Keratinocyte (primary cell): ENCODE results near the gene METTL26. TPM values are rescaled to one million over a fixed set of nuclear protein-coding genes. Genes with fewer than 3 reads are reported as not detected.

ENCODE experiments used
- DNase-seq: peaks from one replicate; pipeline ENCODE4 v3.0.0-alpha.2; 2011; ENCODE audit warnings: low read depth, missing footprints, low spot score
- FAIRE-seq: peaks from 2 replicates; lab custom pipeline; 2011; peaks lifted over from hg19 to GRCh38; lab: Jason Lieb, UNC
- H2AFZ ChIP-seq: 2 replicates; pipeline ENCODE4 v1.6.0; 2012; ENCODE audit warnings: low read length, control low read depth, inconsistent platforms; ENCODE audit not compliant: control insufficient read depth
- H3K27ac ChIP-seq: 2 replicates; pipeline ENCODE4 v1.5.1; 2011; ENCODE audit warnings: low read length; ENCODE audit not compliant: control insufficient read depth, insufficient read depth
- H3K27me3 ChIP-seq: 3 replicates; pipeline ENCODE4 v1.6.0; 2011; ENCODE audit warnings: low read length; ENCODE audit not compliant: control insufficient read depth, insufficient read depth; ENCODE audit errors: extremely low read depth
- H3K36me3 ChIP-seq, 2 experiments: 2 replicates in 1 of 2; 3 replicates in 1 of 2; pipeline ENCODE4 v1.5.1; 2011; ENCODE audit warnings: low read length in 2 of 2, mild to moderate bottlenecking in 1 of 2; ENCODE audit not compliant: control insufficient read depth in 2 of 2, insufficient read depth in 2 of 2; ENCODE audit errors: extremely low read depth in 1 of 2
- H3K4me1 ChIP-seq: 3 replicates; pipeline ENCODE4 v1.5.1; 2011; ENCODE audit warnings: low read length; ENCODE audit not compliant: control insufficient read depth, insufficient read depth; ENCODE audit errors: extremely low read depth
- H3K4me2 ChIP-seq: 3 replicates; pipeline ENCODE4 v1.6.0; 2011; ENCODE audit warnings: low read depth, low read length; ENCODE audit not compliant: control insufficient read depth, insufficient read depth; ENCODE audit errors: extremely low read depth
- H3K4me3 ChIP-seq, 3 experiments: fragments of 200-600 bp in 1 of 3; sonication (generic) in 1 of 3; 2 replicates in 2 of 3; 3 replicates in 1 of 3; pipeline ENCODE4 v1.5.1; 2011 to 2016; ENCODE audit warnings: low read length in 3 of 3, mild to moderate bottlenecking in 3 of 3, control low read depth in 2 of 3, inconsistent platforms in 1 of 3, low read depth in 1 of 3, mixed read lengths in 1 of 3, mixed run types in 1 of 3, moderate library complexity in 1 of 3; ENCODE audit not compliant: control insufficient read depth in 2 of 3, insufficient read depth in 2 of 3; ENCODE audit errors: extremely low read depth in 1 of 3
- H3K79me2 ChIP-seq: 2 replicates; pipeline ENCODE4 v1.6.0; 2012; ENCODE audit warnings: low read length; ENCODE audit not compliant: control insufficient read depth, insufficient read depth
- H3K9ac ChIP-seq: 3 replicates; pipeline ENCODE4 v1.6.0; 2011; ENCODE audit warnings: low read length; ENCODE audit not compliant: control insufficient read depth, insufficient read depth; ENCODE audit errors: extremely low read depth
- H3K9me1 ChIP-seq: 3 replicates; pipeline ENCODE4 v1.6.0; 2011; ENCODE audit warnings: low read length; ENCODE audit not compliant: control insufficient read depth, insufficient read depth; ENCODE audit errors: extremely low read depth
- H3K9me3 ChIP-seq: 2 replicates; pipeline ENCODE4 v1.5.1; 2012; ENCODE audit warnings: low read depth, low read length; ENCODE audit not compliant: control insufficient read depth
- H4K20me1 ChIP-seq: 3 replicates; pipeline ENCODE4 v1.6.0; 2011; ENCODE audit warnings: low read length; ENCODE audit not compliant: control insufficient read depth, insufficient read depth; ENCODE audit errors: extremely low read depth
- CTCF ChIP-seq, 3 experiments: IDR thresholded peaks in 1 of 3; conservative IDR thresholded peaks in 1 of 3; optimal IDR thresholded peaks in 1 of 3; 2 replicates in 2 of 3; 3 replicates in 1 of 3; pipeline versions ENCODE3 to v1.5.1; 2011; ENCODE audit warnings: low read length in 3 of 3, mild to moderate bottlenecking in 3 of 3, moderate library complexity in 2 of 3, control low read depth in 1 of 3, inconsistent platforms in 1 of 3; ENCODE audit not compliant: insufficient read depth in 2 of 3; ENCODE audit errors: extremely low read depth in 1 of 3
- EZH2 ChIP-seq: IDR thresholded peaks from one replicate; pipeline ENCODE4 v1.6.1; 2012; ENCODE audit warnings: inconsistent platforms, mild to moderate bottlenecking, low read length, moderate library complexity
- dilution Hi-C: fragments of 300-500 bp; cut with MboI; formaldehyde crosslinking; loops from one replicate; pipeline ENCODE4 v1.7.0; 2020; ENCODE audit warnings: low sequenced_read_pairs; ENCODE audit not compliant: extremely low pct_ligation_motif_present
- polyA plus RNA-seq, 5 experiments: library from polyadenylated mRNA; depleted of rRNA in 3 of 5; stranded (reverse) in 3 of 5; stranded (forward) in 1 of 5; unstranded in 1 of 5; fragments of >200 nt; gene quantifications; 1 replicate in 1 of 5; 2 replicates in 3 of 5; 3 replicates in 1 of 5; pipeline versions ENCODE4 v1.2.1 to v1.2.3, GENCODE V29; 2011 to 2012; ENCODE audit warnings: missing spikeins in 2 of 5, low read depth in 1 of 5, low replicate concordance in 1 of 5

METTL26 gene
- polyA plus RNA-seq, 1 donor (not counting 4 experiments of a cell fraction or from before 2014, with no cell fraction given) = 46.9 TPM

GRCh38 chr16:634051-634670 lies 1.9 kb downstream of the METTL26 start:
- TF ChIP-seq EZH2 = no peak
- TF ChIP-seq CTCF (optimal IDR thresholded peaks at IDR 0.05 in 1 of 3, IDR thresholded peaks at IDR 0.05 in 1 of 3, conservative IDR thresholded peaks at IDR 0.05 in 1 of 3; ENCODE audit: extremely low read depth in 1 of 3, insufficient read depth in 2 of 3, low read length in 3 of 3) = no peak
- dilution Hi-C loops = no loop called here
- Histone ChIP-seq H3K4me2 (no peak overlapping the region), H3K4me1 (peaks cover 8% of the 10 kb centered on the region), H3K36me3 (peaks cover 2 to 10% of the 10 kb centered on the region in 2 experiments), H3K79me2 (peaks cover 8% of the 10 kb centered on the region), H3K9me3 (no peaks in the 10 kb centered on the region), H3K4me3 (no peak overlapping the region), H3K9ac (no peak overlapping the region), H3K27me3 (no peaks in the 10 kb centered on the region), H4K20me1 (no peaks in the 10 kb centered on the region), H3K27ac (no peak overlapping the region), H2AFZ (no peak overlapping the region), H3K9me1 (no peaks in the 10 kb centered on the region)
- DNase-seq (no peak), FAIRE-seq (no peak)

GRCh38 chr16:633336-634050 lies 2.6 kb downstream of the METTL26 start:
- Histone ChIP-seq H4K20me1 (no peaks in the 10 kb centered on the region), H3K27ac (no peak overlapping the region), H3K4me2 (no peak overlapping the region), H3K27me3 (no peaks in the 10 kb centered on the region), H3K9me3 (no peaks in the 10 kb centered on the region), H3K4me3 (no peak overlapping the region), H3K36me3 (peaks cover 2 to 10% of the 10 kb centered on the region in 2 experiments), H3K9me1 (no peaks in the 10 kb centered on the region), H3K9ac (no peak overlapping the region), H2AFZ (no peak overlapping the region), H3K4me1 (peaks cover 8% of the 10 kb centered on the region), H3K79me2 (peaks cover 8% of the 10 kb centered on the region)
- no peak for TF ChIP-seq CTCF (optimal IDR thresholded peaks at IDR 0.05 in 1 of 3, IDR thresholded peaks at IDR 0.05 in 1 of 3, conservative IDR thresholded peaks at IDR 0.05 in 1 of 3; ENCODE audit: extremely low read depth in 1 of 3, insufficient read depth in 2 of 3, low read length in 3 of 3)
- no peak for TF ChIP-seq EZH2
- FAIRE-seq (no peak), DNase-seq (no peak)
- dilution Hi-C loops = no loop called here
